GM12891 (cell line): ENCODE measurements around the gene CDK19.

Experiments
- POLR2AphosphoS5 ChIP-seq: IDR thresholded peaks from 2 replicates; pipeline ENCODE4 v1.6.1; 2011; ENCODE audit warnings: low read depth, low read length, control low read depth
- TAF1 ChIP-seq: IDR thresholded peaks from 2 replicates; pipeline ENCODE4 v1.6.1; 2011; ENCODE audit warnings: low read depth, low read length, control low read depth

- TF ChIP-seq TAF1, result no peak
- no peak for TF ChIP-seq POLR2AphosphoS5
Measured at GRCh38 chr6:110626442-110626841, 188.8 kb downstream of the CDK19 start.
